PC-3 (cell line): ENCODE measurements around the gene EXOC6B. TPM values are rescaled to one million over a fixed set of nuclear protein-coding genes. Genes with fewer than 3 reads are reported as not detected.

Experiments used
- ATAC-seq: fragments of 200-7000 bp; cut with Tn5 transposase; 2 replicates; pipeline ENCODE4 v1.9.1; 2020; ENCODE audit warnings: mild to moderate bottlenecking, moderate library complexity
- BruUV-seq: library from RNA; stranded (reverse); fragments of 400-500 nt; replicated peaks from 2 replicates; lab custom pipeline; 2021; lab: Mats Ljungman, UMichigan
- CTCF ChIA-PET: fragments of 300-600 bp; sonication (Branson Sonifier 250); formaldehyde crosslinking; loops from one replicate; lab custom pipeline; 2022; ENCODE audit warnings: antibody characterized with exemption; lab: Charles Lee
- POLR2A ChIA-PET: fragments of 300-600 bp; sonication (Branson Sonifier 250); formaldehyde crosslinking; loops from one replicate; lab custom pipeline; 2022; ENCODE audit warnings: antibody characterized with exemption; ENCODE audit not compliant: unreplicated experiment; lab: Charles Lee
- DNase-seq: peaks from one replicate; pipeline ENCODE4 v3.0.0-alpha.2; 2015
- H2AFZ ChIP-seq: fragments of 300-600 bp; sonication (generic); 2 replicates; pipeline ENCODE4 v1.6.0; 2016; ENCODE audit warnings: antibody characterized with exemption, low read length
- H3F3A ChIP-seq: fragments of 300-600 bp; sonication (generic); one replicate; pipeline ENCODE4 v1.6.0; 2017; ENCODE audit warnings: antibody characterized with exemption, low read length, control low read depth, mild to moderate bottlenecking; ENCODE audit not compliant: unreplicated experiment
- H3K27ac ChIP-seq: fragments of 300-600 bp; sonication (generic); 2 replicates; pipeline ENCODE4 v1.5.1; 2016; ENCODE audit warnings: mild to moderate bottlenecking, low read length
- H3K27me3 ChIP-seq: fragments of 300-600 bp; sonication (generic); 2 replicates; pipeline ENCODE4 v1.6.1; 2016; ENCODE audit warnings: low read length, mixed read lengths
- H3K36me3 ChIP-seq: fragments of 300-600 bp; sonication (generic); 2 replicates; pipeline ENCODE4 v1.6.1; 2016; ENCODE audit warnings: low read depth, mixed run types, low read length, mixed read lengths
- H3K4me1 ChIP-seq: fragments of 300-600 bp; sonication (generic); 2 replicates; pipeline ENCODE4 v1.5.1; 2016; ENCODE audit warnings: low read length; ENCODE audit not compliant: insufficient read depth
- H3K4me2 ChIP-seq: fragments of 300-600 bp; sonication (generic); 2 replicates; pipeline ENCODE4 v1.6.0; 2016; ENCODE audit warnings: low read length
- H3K4me3 ChIP-seq: fragments of 300-600 bp; sonication (generic); 2 replicates; pipeline ENCODE4 v1.5.1; 2016; ENCODE audit warnings: mild to moderate bottlenecking, low read length, mixed read lengths
- H3K79me2 ChIP-seq: fragments of 300-600 bp; sonication (generic); 2 replicates; pipeline ENCODE4 v1.6.1; 2017; ENCODE audit warnings: low read length, mixed read lengths
- H3K9ac ChIP-seq: fragments of 300-600 bp; sonication (generic); 2 replicates; pipeline ENCODE4 v1.6.0; 2016; ENCODE audit warnings: mild to moderate bottlenecking, low read length
- H3K9me2 ChIP-seq: fragments of 300-600 bp; sonication (generic); replicated peaks from 2 replicates; pipeline ENCODE4 v1.6.1; 2016; ENCODE audit warnings: mixed run types, low read length, mixed read lengths
- H3K9me3 ChIP-seq: fragments of 300-600 bp; sonication (generic); 2 replicates; pipeline ENCODE4 v1.6.1; 2016; ENCODE audit warnings: low read length, mixed read lengths
- H4K20me1 ChIP-seq: fragments of 300-600 bp; sonication (generic); 2 replicates; pipeline ENCODE4 v1.6.1; 2016; ENCODE audit warnings: low read length, mixed read lengths
- EZH2 ChIP-seq: fragments of 300-600 bp; sonication (generic); IDR thresholded peaks from one replicate; pipeline ENCODE4 v1.6.1; 2017; ENCODE audit warnings: antibody characterized with exemption, mild to moderate bottlenecking, low read length; ENCODE audit not compliant: unreplicated experiment
- EZH2phosphoT487 ChIP-seq: fragments of 300-600 bp; sonication (generic); IDR thresholded peaks from 2 replicates; pipeline ENCODE4 v1.6.1; 2018; ENCODE audit warnings: mild to moderate bottlenecking, antibody characterized with exemption, low read length, borderline replicate concordance
- intact Hi-C: fragments of 100-400 bp; cut with micrococcal nuclease; formaldehyde crosslinking; loops from 2 replicates; pipeline ENCODE4 v1.9.0; 2023
- total RNA-seq: library from RNA; depleted of rRNA; stranded (reverse); fragments of >200 nt; gene quantifications from 2 replicates; pipeline ENCODE4 v1.2.3, GENCODE V29; 2014
- TF ChIP-seq, protein P1 (sequence below): fragments of 300-600 bp; sonication (generic); conservative IDR thresholded peaks from 2 replicates; pipeline ENCODE4 v1.5.1; 2017; ENCODE audit warnings: antibody characterized with exemption, low read depth, mild to moderate bottlenecking, low read length

Gene EXOC6B
- total RNA-seq, 1 experiment from 2014 or later, result 13.9 TPM

- Histone ChIP-seq H3K4me1 (peaks cover 6% of the 10 kb centered on the region; the same call in 1 of the 2 replicates), H3K9me3 (no peaks in the 10 kb centered on the region), H3K4me2 (no peak overlapping the region), H3K27ac (no peak overlapping the region), H4K20me1 (no peaks in the 10 kb centered on the region), H3K4me3 (no peak overlapping the region), H3K36me3 (no peaks in the 10 kb centered on the region; the same call in 1 of the 2 replicates), H2AFZ (no peak overlapping the region), H3F3A (no peaks in the 10 kb centered on the region), H3K27me3 (no peaks in the 10 kb centered on the region), H3K9ac (no peak overlapping the region), H3K9me2 (no peaks in the 10 kb centered on the region), H3K79me2 (no peaks in the 10 kb centered on the region)
- intact Hi-C loops, result no loop called here
- ChIA-PET CTCF (no interaction called here), POLR2A (no interaction called here)
- TF ChIP-seq, protein P1, sequence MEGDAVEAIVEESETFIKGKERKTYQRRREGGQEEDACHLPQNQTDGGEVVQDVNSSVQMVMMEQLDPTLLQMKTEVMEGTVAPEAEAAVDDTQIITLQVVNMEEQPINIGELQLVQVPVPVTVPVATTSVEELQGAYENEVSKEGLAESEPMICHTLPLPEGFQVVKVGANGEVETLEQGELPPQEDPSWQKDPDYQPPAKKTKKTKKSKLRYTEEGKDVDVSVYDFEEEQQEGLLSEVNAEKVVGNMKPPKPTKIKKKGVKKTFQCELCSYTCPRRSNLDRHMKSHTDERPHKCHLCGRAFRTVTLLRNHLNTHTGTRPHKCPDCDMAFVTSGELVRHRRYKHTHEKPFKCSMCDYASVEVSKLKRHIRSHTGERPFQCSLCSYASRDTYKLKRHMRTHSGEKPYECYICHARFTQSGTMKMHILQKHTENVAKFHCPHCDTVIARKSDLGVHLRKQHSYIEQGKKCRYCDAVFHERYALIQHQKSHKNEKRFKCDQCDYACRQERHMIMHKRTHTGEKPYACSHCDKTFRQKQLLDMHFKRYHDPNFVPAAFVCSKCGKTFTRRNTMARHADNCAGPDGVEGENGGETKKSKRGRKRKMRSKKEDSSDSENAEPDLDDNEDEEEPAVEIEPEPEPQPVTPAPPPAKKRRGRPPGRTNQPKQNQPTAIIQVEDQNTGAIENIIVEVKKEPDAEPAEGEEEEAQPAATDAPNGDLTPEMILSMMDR, result no peak
- no peak for TF ChIP-seq EZH2
- TF ChIP-seq EZH2phosphoT487, result no peak
- BruUV-seq, result no TSS peak
- DNase-seq (no peak), ATAC-seq (no peak)
These were observed 213.1 kb downstream of the EXOC6B start for GRCh38 chr2:72612614-72613160.

GRCh38 chr2:72607189-72607588, 218.6 kb downstream of the EXOC6B start:
- no peak for ATAC-seq
- DNase-seq, result no peak
- H3K9me2 ChIP-seq, result no peaks in the 10 kb centered on the region
- H3K27ac ChIP-seq, result no peak overlapping the region
- H4K20me1 ChIP-seq, result no peaks in the 10 kb centered on the region
- H3K36me3 ChIP-seq, result no peaks in the 10 kb centered on the region
- H3K9me3 ChIP-seq, result no peaks in the 10 kb centered on the region
- no TSS peak for BruUV-seq
- intact Hi-C loops, result loop anchor here (5.0 kb wide), 1 partner anchor 105 kb away; no protein-coding TSS in a partner anchor
- ChIA-PET CTCF (no interaction called here), POLR2A (no interaction called here)
- peaks cover 6% of the 10 kb centered on the region; the same call in 1 of the 2 replicates for H3K4me1 ChIP-seq
- H3K27me3 ChIP-seq, result no peaks in the 10 kb centered on the region
- no peaks in the 10 kb centered on the region for H3K79me2 ChIP-seq
- no peak overlapping the region for H3K4me3 ChIP-seq
- H3K4me2 ChIP-seq, result no peak overlapping the region
- no peak overlapping the region for H3K9ac ChIP-seq
- no peaks in the 10 kb centered on the region for H3F3A ChIP-seq
- TF ChIP-seq, protein P1, result no peak
- TF ChIP-seq EZH2phosphoT487, result no peak
- TF ChIP-seq EZH2, result no peak
- no peak overlapping the region for H2AFZ ChIP-seq

- Histone ChIP-seq H3K4me3 (no peak overlapping the region), H3K4me2 (no peak overlapping the region), H3K9me2 (no peaks in the 10 kb centered on the region), H3F3A (no peaks in the 10 kb centered on the region), H3K79me2 (no peaks in the 10 kb centered on the region), H3K27ac (no peak overlapping the region), H3K36me3 (no peaks in the 10 kb centered on the region), H3K9ac (no peak overlapping the region), H4K20me1 (no peaks in the 10 kb centered on the region), H3K27me3 (no peaks in the 10 kb centered on the region), H3K4me1 (peaks cover 6% of the 10 kb centered on the region; the same call in 1 of the 2 replicates), H2AFZ (no peak overlapping the region), H3K9me3 (no peaks in the 10 kb centered on the region)
- POLR2A ChIA-PET, result no interaction called here
- intact Hi-C loops, result loop anchor here (5.0 kb wide), 1 partner anchor 106 kb away; no protein-coding TSS in a partner anchor
- TF ChIP-seq EZH2phosphoT487, result no peak
- no peak for TF ChIP-seq EZH2
- TF ChIP-seq, protein P1, result peak; percentile 86
- ATAC-seq (no peak), DNase-seq (peak; percentile 52)
- CTCF ChIA-PET, result interaction anchor here (0.6 kb wide), 1 partner anchor 1060 kb away, joined by 3 read pairs; no protein-coding TSS in a partner anchor
- no TSS peak for BruUV-seq
These were observed 219.9 kb downstream of the EXOC6B start for GRCh38 chr2:72605836-72606442.
